T follicular helper cell (primary cell): ENCODE results near the gene SLC22A14.
"Not testable (repeated sequence)": the region's sequence is repeated elsewhere in the genome, so short reads cannot be mapped to it uniquely, and the experiment has no call there.

Source experiments
- DNase-seq: peaks from one replicate; pipeline ENCODE4 v3.0.0-alpha.2; 2020; ENCODE audit warnings: low read depth

Gene SLC22A14

DNA sequence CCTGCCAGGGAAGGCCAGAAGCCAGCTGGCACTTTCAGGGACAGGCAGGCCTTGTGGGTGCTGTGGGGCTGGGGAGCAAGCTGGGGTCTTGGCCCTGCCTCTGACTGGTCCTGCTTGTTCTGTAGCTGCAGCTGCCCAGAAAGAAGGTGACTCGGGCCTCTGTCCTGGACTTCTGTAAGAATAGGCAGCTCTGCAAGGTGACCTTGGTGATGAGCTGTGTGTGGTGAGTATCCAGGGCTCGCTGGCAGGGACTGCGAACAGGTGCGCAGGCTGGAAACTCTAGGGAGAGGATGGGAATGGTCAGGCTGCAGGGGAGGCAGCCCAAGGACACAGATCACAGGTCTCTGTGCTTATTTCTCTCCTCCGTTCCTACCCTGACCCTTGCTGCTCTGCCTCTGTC, 31.2 kb downstream of the SLC22A14 start:
- no peak for DNase-seq

DNA sequence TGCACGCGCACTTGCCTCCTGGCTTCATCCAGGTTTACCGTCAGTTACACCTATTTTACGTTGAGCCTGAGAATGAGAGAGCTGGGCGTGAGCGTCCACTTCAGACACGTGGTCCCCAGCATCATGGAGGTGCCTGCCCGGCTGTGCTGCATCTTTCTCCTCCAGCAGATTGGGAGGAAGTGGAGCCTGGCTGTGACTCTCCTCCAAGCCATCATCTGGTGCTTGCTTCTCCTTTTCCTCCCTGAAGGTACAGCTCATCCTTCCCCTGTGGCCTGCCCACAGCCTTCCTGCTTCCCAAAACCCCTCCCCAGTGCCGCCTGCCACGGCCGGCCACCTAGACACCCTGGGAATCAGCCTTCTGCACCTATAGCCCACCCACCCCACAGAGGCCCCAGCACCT, 31.6 kb downstream of the SLC22A14 start:
- DNase-seq = no peak

DNA sequence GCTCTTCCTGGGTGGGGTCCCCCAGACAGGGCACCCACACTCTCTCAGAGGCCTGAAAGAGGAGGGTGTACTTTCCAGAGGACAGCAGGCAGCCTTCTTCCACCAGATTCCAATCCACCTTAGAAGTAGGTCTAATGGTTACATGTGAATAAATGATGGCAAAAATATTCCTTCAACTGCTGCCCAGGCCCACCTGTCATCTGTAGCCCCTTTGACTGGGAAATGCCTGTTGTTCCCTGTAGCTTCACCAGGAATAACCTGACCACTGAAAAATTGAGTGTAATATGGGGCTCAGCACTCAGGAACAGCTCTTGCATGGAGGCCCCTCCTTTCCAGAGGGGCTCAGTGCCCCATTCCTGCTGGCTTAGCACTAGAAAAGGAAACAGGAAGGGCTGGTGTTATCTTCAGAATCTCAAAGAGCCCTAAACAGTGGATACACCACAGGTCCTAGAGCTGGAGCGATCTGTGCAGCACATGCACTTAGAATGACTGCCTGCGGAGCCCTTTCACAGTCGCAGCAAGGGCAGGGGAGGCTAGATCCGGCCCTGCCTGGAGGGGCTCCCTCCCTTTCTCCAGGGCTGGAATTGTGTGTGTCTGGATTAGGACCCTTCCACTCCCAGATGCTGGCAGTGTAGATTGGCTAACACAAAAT, 32.1 kb downstream of the SLC22A14 start:
- no peak for DNase-seq

DNA sequence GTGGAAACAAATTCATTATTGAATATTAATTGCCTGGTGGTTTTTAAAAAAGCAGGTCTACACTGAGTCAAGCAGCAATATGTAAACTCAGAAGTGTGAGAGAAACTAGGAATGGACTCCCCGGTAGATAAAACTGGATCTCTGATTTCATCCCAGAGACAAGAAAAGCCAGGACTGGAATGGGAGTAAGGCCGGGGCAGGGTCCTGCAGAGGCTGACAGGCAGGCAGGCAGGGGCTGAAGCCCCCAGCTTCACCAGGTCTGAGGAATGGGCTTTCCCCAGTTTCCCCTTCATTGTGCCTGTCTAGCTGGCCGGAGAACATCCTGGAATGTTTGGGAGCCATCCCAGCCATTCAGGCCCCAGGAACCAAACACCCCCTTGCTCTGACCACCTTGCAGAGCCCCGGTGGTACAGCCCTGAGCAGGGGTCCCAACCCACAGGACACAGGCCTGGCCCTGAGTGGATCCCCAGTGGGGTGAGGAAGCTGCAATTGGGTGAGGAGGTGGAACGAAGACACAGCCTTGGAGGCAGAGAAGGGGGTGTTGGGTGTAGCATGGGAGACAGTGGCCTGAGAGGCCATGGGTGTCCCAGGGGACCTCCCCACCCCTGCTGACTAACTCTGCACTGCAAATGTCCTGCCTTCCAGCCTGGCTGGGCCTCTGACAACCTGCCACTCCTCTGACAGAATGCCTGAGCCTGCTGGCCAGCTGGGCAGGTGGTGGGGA, 32.8 kb downstream of the SLC22A14 start:
- DNase-seq = no peak

DNA sequence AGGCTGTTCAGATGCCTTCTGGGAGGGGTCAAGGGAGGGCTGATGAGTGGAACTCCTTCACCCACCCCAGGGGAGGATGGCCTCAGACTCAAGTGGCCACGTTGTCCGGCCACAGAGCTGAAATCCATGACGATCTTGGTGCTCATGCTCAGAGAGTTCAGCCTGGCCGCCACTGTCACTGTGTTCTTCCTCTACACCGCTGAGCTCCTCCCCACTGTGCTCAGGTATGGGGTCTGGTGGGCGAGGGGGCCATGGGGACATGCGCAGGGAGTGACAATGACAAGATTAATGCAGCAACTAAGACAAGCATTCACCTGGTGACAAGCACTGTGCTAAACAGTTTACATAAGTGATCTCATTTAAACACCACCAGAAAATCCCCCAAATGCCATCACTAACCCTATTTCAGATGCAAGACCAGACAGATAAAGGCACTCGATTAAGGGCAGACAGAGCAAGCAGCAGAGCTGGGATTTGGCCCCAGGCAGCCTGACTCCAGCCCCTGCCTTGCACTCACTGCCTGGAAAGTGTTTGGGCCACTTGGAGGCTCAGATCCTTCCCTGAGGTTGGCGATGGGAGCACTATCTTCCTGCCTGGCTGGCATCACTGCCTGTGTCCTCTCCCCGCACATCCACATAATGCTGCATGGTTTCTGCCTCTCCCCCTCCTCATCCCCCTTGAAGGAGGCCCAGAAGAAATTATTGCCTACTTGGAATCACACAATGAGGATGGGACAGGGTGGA, 33.6 kb downstream of the SLC22A14 start:
- DNase-seq = no peak

DNA sequence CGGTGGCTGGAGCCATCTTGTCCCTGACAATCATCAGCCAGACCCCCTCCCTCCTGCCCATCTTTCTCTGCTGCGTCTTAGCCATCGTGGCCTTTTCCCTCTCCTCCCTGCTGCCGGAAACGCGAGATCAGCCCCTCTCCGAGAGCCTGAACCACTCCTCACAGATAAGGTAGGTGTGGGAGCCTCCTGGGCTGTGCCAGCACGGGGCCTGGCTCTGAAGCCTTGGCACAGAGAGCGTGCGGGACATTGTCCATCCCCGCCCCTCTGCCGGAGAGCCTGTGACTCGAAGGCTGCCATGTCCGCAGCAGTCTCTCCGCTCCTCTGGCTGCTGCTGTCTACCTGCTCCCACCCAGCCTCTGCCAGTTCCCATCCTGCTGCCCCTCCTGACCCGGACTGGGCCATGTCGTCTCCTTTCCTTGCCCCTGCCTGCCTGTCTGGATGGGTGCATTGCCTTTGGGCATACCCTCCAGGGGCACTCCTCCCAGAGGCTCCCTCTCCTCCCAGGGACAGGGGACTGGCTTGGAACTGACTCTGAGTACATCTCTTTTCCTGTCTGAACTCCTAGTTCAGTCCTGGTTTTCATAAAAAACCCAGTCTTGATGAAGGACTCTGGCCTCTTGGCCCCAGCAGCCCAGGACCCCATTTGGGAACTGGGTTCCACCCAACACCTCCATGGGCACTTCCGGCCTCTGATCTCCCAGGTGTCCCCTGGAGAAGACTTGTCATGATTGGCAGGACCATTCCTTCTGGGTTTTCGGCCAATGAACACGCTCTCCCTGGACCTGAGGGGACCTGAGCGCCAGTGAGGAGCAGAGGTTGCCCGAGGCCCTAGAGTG, 34.5 kb downstream of the SLC22A14 start:
- no peak for DNase-seq

DNA sequence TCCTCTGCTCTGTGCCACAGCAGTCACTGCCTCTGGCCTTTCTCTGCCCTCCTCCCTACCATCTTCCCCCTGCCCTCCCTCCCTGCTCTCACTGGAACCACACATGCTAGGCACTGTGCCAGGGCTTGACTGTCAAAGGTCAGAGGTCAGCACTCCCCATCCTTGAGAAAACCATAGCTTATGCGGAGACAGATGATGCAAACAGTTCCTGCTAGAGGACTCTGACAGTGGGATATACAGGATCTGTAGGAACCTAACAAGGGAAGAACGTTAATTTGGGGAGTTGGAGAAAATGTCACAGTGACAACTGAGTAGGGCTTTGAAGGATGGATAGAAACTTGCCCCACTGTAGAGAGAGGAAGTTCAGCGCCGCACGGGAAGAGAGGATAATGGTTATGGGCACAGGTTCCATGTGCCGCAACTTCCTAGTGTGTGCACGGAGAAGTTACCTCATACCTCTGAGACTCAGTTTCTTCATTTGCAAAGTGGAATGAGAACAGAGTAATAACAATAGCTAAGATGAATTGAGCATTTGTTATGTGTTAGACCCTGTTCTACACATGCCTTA, 35.2 kb downstream of the SLC22A14 start:
- DNase-seq = no peak

DNA sequence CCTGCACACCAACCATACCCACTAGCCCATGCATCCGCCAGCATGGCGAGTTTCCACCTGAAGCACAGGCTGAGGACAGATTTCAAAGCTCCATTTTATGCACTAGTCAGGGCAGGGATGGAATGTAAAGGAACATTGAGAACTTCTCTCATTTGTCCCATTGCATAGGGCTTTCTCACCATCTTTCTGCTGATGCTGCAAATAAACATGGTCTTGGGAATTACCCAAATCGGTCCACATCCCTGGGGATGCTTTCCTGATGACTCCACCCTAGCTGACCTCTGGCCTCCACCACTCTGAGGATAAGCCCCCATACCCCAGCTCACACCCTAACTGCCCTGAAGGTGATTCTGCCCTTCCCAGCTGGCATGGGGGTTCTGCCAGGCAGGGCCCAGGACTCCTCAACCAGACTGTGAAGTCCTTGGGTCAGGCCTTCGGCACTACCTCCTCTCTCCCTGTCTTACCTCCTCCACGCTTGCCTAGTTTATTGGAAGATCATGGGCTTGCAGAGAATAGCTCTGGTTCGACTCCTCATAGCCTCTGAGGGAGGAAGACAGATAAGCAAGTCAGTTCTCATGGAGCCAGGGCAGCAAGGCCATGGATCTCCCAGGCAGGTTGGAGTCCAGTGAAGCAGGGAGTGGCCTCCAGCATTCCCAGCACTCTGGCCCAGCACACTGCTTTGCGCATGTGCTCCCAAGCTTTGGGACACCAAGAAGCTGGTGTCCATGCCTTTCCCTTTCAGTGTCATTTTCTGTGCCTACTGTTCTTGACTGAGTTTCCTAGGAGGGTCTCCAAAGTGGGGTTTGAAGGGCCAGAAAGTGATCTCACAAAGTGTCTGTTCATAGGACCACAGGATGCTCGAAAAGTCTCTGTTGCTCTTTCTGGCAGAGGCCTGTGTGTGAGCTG, 36.9 kb downstream of the SLC22A14 start:
- DNase-seq = no peak

DNA sequence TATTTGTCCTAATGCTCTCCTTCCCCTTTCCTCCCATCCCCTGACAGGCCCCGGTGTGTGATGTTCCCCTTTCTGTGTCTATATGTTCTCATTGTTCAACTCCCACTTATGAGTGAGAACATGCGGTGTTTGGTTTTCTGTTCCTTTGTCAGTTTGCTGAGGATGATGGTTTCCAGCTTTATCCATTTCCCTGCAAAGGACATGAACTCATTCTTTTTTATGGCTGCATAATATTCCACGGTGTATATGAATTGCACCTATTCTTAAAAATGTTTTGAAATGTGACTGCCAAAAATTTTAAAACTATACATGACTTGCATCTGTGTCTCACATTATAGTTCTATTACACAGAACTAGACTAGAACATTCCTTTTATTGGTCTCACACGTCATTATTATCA, 38.5 kb downstream of the SLC22A14 start:
- DNase-seq = not testable (repeated sequence)

DNA sequence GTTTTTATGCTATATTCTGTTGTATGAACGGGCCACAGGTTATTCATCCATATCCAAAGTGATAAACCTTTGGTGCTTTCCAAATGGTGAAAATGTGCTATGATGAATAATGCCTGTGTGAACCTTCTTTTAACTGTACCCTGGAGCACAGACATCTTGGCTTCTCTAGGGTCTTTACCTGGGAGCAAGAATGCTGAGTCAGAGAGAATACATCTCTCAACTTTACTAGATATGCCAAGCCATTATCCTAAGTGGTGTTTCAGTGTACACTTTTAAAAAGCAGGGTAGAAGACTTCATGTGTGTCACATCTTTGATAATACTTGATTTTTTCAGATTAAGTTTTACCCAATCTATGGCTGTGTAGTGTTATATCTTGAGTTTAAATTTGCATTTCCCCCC, 41.0 kb downstream of the SLC22A14 start:
- no peak for DNase-seq

DNA sequence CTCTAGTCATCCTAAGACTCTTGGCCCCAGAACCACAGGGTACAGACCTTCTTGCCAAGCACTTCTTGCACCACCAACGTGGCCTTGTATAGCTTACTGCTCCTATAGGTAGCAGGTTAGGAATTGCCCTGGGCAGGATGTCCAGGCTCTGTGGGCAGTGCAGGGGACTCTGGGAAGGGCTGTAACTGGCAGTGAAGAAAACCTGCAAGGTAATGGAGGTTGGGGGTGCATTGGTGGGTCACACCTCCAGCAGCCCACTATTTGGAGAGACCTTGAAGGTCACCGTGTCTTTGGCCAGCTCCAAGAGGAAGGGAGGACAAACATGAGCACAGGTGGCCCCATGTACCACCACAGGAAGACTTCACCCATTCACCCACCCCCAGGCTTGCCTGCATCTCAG, 43.2 kb downstream of the SLC22A14 start:
- no peak for DNase-seq

DNA sequence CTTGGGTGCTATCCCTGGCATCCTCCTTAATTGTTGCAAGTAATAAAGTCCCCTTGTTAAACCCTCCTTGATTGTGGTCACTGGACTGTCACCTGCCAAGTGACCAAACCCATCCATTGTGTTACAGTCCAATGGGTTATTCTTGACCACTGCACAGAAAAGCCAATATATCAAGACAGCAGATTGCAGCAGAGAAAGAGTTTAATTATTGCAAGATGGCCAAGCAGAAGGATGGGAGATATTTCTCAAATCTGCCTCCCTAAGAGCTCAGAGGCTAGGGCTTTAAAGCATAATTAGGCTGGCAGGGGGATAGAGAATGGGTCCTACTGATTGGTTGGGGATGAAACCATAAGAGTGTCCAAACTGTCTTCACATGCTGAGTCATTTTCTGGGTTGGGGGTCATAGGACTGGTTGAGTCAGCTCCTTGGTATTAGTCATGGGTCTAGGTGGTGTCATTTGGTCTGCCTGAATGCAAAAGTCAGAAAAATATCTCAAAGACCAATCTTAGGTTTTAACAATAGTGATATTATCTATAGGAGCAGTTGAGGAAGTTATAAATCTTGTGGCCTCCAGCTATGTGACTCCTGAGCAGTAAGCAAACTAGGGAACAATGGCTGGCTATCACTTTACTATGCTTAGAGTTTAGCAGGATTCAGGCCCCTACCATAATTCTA, 45.4 kb downstream of the SLC22A14 start:
- no peak for DNase-seq

DNA sequence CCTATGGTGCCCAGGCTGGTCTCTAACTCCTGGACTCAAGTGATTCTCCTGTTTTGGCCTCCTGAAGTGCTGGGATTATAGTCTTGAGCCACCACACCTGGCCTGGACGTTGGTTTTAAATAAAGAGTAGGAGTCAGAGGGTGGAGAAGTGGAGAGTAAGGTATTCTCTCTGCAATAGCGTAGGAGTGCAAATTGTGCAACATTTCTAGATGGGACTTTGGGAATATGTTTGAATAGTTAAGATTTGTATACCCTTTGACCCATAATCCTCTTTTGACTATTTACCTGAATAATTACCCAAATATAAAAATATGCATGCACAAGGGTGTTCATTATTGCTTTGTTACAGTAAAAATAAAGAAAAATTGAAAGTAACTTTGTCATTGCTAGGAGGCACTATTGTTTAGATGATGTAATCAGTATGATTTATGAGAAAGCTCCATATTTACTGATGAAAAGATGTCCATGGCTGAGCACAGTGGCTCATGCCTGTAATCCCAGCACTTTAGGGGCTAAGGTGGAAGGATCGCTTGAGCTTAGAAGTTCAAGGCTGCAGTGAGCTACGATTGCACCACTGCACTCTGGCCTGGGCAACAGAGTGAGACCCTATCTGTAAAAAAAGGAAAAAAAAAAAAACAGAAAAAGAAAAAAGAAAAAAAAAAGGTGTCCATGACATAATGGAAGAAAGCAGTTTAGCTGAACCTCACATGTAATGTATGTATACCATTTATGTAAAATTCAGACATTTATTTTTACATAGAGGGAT, 49.3 kb downstream of the SLC22A14 start:
- DNase-seq = no peak

DNA sequence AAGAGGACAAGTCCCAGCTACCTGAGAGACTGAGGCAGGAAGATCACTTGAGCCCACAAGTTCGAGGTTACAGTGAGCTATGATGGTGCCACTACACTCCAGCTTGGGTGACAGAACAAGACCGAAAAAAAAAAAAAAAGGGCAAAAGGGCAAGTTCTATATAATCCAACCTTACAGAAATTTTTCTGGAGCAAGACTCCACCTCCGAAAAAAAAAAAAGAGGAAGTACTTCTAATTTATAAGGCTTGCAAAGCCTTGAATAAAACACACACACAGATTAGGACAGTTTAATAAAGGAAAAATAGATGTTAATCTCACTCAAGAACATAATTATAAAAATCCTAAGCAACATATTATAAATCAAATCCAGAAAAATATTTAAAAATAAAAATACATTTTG, 50.1 kb downstream of the SLC22A14 start:
- DNase-seq = no peak

DNA sequence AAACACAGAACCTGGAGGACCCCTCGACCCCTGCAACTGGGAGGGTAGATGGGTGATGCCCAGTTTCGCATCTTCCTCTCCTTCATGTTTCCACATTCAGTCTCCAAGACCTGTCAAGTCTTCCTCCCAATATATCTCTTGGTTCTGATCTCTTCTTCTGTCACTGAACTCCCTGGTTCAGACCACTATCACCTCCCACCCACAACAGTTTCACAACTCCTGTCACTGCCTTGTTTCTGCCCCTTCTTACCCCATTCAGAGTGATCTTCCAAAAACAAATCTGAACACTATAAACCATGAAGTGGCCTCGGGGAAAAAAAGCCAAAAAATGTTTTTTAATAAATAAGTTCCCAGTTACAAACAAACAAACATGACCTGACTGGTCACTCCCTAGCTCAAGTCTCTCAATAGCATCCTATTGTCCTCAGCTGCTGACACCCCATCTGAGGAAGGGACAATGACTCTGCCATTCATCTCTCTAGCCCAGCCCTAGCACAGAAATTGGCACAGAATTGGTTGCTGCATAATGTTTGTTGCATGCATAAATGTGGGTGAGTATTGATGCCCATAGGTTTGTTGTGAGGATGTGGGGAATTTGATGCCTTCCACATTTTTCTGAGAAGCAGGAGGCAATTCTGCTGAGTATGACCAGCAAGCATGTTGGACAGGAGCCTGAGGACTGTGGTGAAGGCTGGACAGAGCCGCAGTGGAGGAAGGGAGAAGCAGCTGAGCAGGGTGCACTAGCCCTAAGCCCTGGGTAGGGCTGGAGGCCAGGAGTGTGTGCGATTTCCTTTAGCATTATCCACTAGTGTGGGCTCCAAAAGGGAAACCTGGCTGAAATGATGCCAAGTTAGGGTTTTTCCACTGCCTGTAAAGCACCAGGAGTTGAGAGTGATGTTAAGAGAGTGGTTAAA, 52.3 kb downstream of the SLC22A14 start:
- no peak for DNase-seq

DNA sequence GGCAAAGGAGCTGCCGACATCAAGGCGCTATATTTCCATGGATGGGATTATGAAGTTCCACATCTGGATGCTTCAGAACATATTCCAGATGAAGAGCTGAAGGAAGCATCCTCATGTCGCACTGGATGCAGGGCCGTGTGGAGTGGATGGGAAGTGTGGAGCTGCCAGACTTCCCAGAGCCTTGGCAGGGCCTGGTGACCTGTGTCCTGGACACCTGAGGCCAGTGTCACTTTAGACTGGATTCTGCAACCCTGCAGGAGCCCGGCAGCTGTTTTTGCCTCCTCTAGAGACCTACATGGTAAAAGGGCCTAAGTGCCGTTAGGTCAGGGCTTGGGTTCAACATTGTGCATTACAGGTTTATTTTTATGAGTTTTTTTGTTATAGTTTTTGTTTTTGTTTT, 53.2 kb downstream of the SLC22A14 start:
- DNase-seq = no peak

DNA sequence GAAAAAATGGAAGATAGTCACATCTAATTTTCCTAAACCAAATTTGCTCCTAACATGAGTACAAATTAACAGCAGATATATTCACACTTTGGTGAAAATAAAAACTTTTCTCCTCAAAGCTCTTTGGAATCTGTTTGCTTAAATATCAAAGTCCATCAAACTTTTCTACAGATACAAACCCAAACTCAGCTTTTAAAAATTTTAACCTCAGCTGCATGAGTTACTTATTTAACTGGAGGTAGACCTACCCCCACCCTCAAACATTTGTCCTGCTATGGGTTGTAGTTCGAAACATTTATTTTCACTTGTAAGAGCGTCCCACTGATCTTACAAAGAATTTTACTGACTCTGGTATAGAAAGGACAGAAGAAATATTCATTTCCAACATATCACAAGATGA, 55.6 kb downstream of the SLC22A14 start:
- DNase-seq = no peak

DNA sequence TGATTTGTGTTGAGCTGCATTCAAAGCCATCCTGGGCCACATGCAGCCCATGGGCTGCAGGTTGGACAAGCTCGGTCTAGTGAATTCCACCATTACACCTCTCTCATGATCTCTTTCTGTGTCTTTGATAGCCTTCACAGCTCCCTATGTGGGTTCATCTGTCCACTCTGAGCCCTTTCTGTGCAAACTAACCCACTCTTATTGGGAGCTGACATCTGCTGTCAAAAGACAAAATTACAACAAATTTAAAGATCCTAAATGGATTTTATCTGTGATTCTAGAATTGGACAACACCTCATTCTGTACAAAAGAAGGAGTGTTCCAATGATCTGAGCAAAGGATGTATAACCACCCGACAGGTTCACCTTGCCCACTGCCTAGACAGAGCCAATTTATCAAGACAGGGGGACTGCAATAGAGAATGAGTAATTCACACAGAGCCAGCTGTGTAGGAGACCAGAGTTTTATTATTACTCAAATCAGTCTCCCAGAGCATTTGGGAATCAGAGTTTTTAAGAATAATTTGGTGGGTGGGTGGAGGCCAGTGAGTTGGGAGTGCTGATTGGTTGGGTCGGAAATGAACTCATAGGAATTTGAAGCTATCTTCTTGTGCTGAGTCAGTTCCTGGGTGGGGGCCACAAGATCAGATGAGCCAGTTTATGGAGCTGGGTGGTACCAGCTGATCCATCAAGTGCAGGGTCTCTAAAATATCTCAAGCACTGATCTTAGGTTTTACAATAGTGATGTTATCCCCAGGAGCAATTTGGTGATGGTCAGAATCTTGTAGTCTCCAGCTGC, 61.9 kb downstream of the SLC22A14 start:
- DNase-seq = no peak
